ENCODE results near the gene KIZ.

Gene KIZ, protein sequence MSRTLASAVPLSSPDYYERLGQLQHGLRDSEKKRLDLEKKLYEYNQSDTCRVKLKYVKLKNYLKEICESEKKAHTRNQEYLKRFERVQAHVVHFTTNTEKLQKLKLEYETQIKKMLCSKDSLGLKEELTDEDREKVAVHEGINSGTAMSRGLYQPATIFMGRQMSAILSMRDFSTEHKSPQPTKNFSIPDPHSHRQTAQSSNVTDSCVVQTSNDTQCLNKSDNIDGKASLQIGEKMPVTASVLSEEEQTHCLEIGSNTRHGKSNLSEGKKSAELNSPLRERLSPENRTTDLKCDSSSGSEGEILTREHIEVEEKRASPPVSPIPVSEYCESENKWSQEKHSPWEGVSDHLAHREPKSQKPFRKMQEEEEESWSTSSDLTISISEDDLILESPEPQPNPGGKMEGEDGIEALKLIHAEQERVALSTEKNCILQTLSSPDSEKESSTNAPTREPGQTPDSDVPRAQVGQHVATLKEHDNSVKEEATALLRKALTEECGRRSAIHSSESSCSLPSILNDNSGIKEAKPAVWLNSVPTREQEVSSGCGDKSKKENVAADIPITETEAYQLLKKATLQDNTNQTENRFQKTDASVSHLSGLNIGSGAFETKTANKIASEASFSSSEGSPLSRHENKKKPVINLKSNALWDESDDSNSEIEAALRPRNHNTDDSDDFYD

DNA sequence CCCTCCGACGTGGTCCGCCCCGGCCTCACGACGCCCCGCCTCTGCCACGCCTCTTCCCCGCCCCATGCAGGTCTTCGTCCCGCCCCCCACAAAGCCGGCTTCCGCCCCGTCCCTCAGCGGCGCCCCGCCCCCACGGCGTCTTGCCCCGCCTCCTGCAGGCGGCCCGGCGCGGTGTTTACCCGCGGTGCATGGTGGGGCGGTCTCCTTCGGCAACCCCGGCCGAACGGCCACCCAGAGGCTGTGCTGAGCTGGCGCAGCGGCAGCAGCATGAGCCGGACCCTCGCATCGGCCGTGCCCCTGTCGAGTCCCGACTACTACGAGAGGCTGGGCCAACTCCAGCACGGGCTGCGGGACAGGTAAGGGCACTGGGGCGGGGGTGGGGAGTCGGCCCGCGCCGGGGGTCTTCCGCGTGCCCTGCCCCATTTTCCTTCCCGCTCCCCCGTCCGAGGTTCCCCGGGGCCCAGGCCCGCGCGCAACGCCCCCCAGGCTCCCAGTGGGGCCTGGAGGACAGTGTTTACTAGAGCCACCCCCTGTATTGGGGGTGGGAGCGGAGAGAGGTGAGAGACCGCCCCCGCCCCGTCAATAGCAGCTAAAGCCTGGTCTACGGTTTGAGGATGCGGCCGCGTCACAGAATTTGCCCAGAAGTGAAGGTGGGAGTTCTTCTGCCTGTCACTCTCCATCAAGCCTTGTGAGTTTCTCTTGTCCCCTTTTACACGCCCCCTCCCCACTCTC is at the start of gene KIZ:
Gene KIZ (plus strand): TSS at position 234 of the 732 bp plus-strand sequence. CDS start 34 bp downstream, at position 268.
- DNase-seq, result peak; percentile 97

DNA sequence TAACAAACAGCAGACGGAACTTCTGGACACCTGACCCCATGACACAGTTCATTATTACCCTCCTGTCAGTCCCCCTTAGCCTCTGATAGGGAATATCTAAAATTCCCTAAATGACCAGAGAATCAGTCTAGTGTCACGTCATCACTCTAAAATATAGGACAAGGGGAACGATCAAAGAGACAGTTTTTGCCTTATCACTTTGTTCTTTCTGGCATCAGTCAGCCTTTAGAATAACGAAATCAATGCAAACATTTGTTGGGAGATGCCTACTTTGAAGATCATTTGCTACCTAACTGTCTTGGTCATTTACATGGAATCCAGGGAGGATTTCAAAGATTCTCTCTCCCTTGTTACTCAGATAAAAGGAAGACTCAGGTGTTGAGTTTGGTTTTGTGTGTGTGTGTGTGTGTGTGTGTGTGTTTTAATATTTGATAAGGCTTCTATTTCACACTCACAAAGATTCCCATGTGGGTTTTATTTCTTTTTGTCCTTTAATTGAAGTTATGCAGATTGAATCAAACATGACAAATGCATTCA is 48.0 kb upstream of the KIZ start:
- DNase-seq, result no peak

DNA sequence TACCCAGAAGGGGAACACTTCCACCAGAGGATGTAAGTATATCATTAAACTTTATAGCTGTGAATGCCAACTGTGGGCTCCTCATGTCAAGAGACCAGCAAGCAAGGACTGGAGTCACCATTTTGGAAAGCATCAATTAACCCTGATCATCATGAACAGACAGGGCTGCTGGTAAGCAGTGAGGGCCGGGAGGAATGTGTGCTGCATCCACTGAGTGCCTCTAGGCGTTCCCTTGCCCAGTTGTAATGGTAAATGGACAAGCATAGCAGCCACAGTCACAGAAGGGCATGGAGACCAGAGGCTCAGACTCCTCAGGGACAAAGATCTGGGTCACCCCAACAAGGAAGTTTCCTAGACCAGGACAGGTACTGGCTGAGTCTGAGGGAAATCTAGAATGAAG is 43.3 kb upstream of the KIZ start:
- DNase-seq, result no peak

DNA sequence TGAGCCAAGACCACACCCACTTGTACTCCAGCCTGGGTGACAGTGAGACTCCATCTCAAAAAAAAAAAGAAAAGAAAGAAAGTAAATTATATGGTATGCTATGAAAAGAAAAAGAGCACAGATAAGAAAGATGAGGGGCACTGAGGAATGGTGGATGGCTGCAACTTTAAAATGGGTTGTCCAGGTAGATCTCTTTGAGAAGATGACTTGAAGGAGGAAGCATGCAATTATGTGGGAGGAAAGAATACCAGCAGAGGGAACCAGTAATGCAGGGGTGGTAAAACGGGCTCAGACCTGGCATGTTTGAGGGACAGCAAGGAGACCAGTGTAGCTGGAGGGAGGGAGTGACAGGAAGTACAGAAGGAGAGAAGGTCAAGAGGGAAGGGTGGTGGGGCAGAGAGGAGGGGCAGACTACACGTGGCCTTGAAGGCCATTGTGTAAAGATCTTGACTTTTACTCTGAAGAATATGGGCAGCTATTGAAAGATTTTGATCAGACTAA is 42.0 kb upstream of the KIZ start:
- no peak for DNase-seq

DNA sequence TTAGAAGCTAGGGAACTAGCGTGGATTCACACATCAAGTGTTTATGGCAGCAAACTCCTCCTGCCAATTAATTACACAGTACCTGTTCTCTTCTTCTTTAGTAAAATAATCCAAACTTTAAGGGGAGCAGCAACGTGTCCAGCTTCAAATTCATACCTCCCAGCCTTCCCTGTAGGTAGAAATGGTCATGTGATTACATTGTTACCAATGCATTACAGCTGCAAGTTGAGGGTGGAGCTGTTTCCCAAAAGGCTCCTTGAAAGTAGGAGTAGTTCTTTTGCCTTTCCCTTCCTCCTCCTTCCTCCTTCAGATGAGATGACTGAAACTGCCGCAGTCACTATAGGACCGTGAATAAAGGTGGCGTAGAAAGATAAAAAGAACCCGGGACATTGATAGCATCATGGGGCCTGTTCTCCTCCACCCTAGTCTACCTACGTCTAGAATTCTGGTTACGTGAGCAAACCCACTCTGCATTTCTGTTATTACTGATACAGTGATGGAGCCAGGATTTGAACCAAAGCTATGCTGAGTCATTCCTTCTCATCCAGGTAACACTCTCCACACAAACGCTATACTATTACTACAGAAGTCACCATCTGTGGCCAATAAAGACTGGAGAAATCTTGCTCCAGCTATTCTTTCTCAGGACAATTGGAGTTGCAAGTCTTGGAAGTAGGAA is 37.9 kb upstream of the KIZ start:
- DNase-seq, result no peak

DNA sequence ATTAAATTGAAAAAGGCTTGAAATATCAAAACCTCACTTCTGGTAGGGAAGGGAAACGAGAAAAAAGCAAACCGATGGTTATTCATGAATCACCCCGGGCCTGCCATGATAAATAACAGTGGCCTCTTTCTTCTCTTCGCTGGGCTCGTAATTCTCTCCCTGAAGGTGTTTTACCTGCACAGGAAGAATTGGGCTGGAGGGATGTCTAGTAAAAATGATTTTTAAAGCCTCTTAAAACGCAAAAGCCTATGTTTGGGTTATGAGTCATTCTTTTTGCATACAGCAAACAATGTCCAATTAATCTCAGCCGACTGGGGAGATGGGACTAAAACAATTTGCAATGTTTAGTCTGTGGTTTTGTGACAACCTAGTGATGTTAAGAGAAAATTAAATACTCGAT is 36.5 kb upstream of the KIZ start:
- DNase-seq, result no peak

DNA sequence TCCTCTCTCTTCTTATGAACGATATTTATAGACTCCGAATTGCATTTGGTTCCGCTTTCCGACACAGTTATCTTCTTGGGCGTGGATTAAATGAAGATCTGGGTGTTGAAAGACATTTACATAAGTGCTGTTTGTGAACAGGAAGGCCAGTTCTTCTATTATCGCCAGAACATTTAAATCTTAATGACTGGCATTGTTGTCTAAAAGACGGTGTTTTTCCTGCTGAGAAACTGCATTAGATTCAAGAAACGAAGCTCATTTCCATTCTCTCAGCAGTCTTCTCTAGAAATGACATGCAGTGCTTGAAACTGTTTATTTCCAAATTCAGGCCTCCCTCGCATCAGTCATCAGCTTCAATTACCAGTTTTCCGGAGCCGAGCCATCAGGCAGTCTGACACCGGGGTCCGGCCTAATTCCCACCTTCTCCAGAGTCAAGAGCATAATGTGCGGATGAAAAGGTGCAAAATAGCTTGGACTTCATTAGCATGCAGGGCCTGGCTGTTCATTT is 35.7 kb upstream of the KIZ start:
- no peak for DNase-seq

DNA sequence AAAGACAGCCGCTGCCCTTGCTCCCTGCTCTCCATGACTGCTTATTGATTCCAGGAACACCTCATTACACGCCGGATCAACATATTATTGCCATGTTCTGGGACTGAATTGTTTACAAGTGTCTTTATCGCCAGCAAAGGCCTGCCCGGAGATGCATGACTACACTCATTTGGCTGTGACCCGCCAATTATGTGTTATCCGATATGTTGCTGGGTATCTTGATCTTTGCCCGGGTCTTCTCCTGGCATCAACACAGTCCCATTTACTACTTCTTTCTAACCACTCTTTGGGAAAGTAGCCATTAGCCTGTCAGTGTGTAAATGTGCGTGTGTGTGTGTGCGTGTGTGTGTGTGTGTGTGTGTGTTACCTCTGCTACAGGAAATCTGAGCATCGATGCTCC is 35.2 kb upstream of the KIZ start:
- no peak for DNase-seq

DNA sequence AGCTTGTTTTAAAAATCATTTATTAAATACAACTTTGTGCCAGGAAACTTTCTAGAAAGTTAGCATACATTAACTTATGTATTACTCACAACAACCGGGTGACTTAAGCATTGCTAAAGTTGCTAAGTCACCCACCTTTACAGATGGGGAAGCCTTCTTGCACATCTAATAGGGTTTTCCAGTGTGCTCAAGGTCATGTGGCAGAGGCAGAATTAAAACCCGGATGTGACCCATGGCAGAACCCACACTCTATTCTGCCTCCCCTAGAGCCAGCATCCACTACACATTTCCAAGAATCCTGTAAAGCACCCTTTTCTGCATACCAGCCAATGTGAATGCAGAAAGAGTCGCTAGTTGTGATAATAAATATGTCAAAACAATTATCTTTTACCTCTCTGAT is 33.1 kb upstream of the KIZ start:
- DNase-seq, result no peak

DNA sequence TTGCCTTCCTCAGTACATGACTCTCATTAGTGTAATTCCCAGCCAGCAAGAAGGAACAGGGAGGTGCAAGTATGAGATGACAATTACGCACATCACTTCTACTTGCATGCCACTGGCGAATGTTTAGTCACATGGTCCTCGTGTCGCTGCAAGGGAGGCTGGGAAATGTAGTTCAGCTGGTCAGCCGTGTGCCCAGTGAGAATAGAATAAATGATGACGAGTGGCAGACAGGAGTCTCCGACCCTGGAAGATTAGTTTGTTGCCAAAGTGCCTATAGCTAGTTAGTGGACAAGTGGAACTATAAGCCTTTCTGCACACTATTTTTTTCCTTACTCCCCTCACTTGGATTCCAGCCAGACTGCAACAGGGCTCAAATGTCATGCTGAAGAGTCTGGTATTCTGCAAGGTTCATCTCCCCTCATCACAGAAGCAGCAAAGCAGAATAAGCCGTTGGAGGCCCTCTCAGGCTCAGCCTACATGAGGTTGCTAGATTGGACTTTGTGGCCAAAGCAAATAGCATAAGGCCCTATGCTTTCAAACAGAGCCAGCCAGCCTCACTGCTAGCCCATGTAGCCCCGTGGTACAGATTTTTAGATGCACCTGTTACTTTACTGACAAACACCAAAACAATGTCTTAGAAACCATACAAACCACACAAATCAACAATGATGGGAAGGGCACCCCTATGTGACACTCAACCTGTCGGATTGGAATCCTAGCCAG is 29.4 kb upstream of the KIZ start:
- DNase-seq, result peak; percentile 14

DNA sequence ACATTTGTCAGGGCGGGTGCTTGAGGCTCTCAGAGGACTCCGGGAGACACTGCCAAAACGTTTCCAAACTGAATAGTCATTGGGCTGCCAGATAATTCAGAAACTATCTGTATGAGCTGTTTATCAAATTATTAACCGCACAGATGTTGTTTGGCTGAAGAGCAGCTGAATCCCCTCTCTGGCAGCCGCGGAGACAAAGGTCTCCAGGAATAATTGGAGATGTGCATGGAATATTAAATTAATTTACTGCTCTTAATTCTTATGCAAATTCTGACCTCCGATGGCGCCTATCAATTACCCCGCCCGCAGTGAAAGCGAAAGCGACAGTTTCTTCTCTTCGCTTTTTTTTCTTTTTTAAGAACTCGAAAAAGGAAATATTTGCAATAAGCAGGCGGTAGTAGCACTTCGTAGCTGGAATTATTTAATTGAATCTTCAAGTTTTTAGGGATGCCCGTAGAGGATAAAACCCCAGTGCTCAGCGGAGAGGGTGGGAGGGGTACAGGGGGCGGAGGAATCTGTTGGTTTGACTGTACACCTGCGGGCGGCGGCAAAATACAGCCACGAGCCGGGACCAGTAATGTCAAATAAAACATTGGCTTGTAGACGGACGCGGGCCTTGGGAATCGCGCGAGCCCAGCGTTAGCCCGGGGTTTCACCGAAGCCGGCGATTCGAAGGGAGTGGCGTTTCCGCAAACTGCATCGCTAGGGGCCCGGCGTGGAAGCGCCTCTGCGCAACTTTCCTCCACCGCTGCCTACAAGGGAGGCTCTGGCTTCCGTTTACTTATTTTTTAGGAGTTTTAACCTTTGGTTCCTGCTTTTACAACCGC is 25.9 kb upstream of the KIZ start:
- DNase-seq, result peak; percentile 56

DNA sequence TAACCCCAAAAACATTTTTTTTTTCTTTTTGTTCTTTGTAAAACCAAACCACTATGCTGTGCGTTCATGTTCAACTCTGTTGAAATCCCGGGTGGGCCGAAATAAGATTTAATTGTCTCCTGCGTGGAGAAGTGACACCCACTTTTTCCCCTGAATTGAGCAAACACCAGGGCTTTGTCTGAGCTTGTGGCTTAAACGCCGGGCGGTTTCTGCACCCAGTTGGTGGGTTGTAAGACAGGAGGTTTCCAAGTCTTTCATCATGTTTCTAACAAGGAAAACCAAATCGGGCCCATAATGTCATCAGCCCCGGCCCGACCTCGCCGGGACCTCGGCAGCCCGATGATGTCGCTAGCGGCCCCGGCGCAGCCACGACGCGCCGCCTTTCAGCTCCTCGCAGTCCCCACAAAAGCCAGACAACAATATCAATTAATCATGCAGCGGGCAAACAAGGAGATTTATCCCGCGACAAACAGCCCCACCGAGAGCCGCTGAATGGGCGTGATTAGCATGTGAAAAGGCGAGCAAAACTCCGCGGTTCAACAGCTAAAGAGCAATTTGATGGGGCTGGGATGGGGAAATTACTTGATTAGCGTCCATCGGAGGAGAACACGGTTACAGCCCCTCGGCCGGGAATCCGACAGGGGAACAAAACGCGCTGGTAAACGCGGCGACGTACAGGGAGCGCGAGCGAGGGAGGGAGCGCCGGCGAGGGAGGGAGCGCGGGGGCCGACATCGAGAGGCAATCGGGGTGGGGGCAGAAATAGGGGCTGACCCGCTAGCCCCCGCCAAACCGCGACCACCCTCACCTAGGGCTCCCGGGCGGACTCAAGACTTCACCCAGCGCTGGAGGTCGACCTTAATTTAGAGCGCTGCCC is 25.1 kb upstream of the KIZ start:
- DNase-seq, result peak; percentile 24

DNA sequence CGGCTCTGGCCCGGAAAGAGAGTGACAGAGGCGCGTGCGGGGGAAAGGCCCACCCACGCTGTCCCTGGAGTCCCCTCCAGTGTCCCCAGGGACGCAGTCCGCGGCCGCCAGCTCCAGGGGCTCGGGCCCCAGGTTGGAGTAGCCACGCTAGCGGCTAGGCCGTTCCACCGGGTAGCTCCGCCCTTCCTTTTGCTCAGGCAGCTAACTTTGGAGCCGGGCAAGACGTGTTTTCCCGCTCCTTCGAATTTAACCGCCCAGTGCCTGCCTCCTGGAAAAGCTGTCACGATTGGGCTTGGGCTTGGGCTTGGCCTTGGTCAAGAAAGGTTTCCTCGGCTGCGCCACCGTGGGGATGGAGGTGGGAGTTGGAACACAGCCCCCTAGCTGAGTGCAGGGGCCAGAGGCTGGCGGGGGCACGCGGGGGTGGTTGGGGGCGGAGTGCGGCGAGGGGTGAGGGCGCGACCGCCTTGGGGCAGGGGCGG is 24.4 kb upstream of the KIZ start:
- no peak for DNase-seq

DNA sequence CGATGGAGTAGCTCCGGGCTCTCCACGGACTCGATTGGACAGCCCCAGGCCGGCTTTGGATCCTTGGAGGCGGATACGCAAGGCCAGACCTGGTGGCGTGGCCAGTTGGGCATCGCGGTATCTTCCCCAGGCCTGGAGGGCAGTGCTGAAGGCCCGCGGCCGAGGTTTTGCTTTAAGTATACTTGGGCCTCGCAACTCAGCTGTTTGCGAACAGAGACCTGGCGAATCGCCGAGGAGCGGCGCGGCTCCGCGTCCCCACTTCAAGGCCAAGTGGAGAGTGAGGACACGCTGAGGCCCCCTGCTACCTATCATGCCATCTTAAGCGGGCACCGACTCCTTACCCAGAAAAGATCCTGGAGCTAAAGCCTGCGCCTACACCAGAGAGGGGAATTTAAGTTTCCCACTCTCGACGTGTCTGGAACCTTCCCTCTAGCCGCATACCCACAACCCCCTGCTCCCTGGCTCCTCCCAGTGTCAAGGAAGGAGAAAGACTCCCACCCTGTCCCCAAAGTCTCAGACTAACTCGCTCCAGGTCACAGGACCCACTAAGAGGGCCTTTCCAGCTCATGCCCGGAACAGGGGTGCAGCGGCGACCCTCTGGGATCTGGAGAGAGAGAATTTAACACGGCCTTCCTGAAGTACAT is 23.8 kb upstream of the KIZ start:
- DNase-seq, result peak; percentile 22

DNA sequence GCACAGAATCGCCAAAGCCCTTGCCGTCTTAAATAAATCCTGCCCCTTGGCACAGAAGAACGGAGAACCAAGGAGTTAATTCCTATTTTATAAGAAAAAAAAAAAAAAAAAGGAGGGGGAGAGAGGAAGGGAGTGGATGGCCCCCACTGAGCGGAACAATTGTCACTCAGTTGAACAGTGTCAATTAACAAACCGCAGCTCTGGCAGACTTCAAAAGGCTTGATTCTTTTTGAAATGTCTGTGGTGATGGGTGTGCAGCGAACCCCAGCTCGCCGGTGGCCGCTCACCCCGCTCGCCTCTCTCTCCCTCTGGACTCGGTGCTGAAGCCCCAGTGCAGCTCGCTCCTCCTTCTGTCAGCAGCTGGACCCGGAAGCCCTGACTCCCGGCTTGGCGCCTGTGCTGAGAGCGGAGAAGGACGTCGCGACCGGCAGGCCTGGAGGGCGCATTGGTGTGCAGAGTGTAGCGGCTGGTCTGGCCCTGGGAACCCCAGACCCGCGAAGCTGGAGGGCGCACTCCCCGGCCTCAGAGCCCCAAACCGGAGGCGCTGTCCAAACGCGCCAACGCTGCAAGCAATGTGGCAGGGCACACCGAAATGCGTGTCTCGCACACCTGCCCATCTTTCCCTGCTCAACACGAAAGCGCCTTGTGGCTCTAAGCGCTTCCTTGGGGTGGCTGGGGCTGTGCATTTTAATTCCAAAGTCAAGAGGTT is 23.1 kb upstream of the KIZ start:
- DNase-seq, result peak; percentile 53

DNA sequence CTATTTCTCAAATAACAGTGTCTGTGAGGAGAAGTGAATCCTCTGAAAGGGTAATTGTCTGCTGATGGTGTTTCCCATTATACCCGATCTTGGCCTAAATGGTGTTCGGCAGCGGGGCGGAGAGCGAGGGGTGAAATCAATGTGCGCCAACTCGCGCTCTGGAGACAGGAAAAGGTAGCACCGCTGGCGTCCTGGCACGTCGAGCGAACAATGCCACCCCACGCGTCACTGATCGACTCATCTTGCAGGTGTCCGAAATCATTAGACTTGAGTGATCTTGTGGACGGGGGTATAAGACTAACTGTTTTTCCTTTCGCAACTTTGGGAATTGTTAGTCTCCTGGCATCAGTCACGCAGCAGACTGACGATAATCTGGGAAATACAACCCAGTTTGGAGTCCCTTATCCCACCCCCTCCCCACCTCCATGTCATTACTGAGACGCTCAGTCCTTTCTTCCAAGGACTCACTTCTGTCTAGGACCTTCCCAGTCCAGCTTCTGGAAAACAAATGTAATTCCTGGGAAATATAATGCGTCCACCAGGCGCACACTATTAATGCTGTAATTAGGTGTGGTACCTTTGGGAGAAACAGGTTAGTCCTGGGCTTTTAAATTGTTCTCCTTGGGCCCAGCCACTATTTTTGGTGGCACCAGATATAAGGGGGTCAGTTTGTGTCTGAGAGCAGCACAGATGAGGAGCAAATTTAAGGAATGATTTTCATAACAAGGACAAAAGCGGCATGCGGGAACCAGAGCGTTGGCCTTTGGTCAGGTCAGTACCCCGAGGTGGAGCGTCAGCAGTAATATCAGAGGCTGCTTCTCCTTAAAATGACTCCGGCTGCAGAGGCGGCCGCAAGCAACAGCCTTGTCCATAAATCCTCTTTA is 22.1 kb upstream of the KIZ start:
- DNase-seq, result no peak

DNA sequence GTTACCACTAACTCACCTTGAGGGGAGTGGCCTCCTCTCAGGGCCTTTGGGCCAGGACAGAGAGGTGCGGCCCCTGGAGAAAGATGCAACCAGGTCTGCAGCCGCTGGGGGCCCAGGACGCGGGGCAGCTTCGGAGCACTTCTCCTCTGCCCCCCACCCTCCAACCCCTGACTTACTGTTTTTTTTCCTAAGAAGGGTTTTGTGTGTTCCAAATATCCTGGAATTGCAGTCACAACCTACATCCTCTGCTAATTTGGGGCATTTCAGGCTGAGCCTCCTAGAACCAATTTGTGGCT is 21.5 kb upstream of the KIZ start:
- no peak for DNase-seq

DNA sequence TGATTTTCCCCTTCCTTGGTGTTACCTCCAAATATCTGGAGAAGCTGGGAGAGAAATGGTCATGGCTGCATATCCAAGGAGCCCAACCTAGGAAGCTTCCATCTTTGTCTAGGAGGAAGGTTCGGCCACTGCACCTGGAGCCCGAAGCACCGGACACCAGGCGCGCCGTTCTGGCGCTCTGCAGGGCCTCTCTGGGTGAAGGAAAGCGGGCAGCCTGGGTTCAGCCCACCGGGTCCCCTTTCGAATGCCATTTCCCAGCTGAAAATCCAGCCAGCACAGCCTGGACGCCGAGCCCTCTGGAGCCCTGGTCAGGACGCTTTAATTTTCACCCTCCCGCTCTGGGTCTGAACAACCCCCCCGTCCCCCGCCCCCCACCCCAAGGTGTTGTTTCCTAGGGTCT is 21.0 kb upstream of the KIZ start:
- DNase-seq, result no peak
